RWPE1 (cell line): Measurements from ENCODE around the gene EXT2.
A peak's percentile ranks its signal among the peaks of the same experiment; 100 is the strongest.

Experiments
- CTCF ChIA-PET: fragments of 350-600 bp; sonication (Branson Sonifier 250); formaldehyde crosslinking; extraction: SDS; loops from one replicate; lab custom pipeline; 2021; lab: Yijun Ruan, JAX
- POLR2A ChIA-PET: fragments of 400-600 bp; formaldehyde crosslinking; extraction: SDS; loops from one replicate; lab custom pipeline; 2020; ENCODE audit warnings: antibody characterized with exemption; ENCODE audit not compliant: low non-redundant PET; lab: Yijun Ruan, JAX
- DNase-seq: peaks from one replicate; pipeline ENCODE4 v3.0.0; 2012; ENCODE audit warnings: low spot score
- H3K27ac ChIP-seq: fragments of 450-650 bp; 2 replicates; pipeline ENCODE4 v1.5.1; 2017
- CTCF ChIP-seq: fragments of 450-650 bp; conservative IDR thresholded peaks from 2 replicates; pipeline ENCODE4 v1.5.1; 2017; ENCODE audit warnings: low read depth, mild to moderate bottlenecking

The EXT2 gene

GRCh38 chr11:44235765-44236201, 140.3 kb downstream of the EXT2 start:
- no peak for TF ChIP-seq CTCF
- CTCF ChIA-PET, result no interaction called here
- no peak for DNase-seq
- no peak overlapping the region for H3K27ac ChIP-seq
- POLR2A ChIA-PET, result no interaction called here

GRCh38 chr11:44236296-44236695, 140.8 kb downstream of the EXT2 start:
- DNase-seq, result no peak
- POLR2A ChIA-PET, result no interaction called here
- TF ChIP-seq CTCF, result no peak
- H3K27ac ChIP-seq, result no peak overlapping the region
- CTCF ChIA-PET, result interaction anchor here (0.6 kb wide), 1 partner anchor 36 kb away, joined by 4 read pairs; no protein-coding TSS in a partner anchor

GRCh38 chr11:44237156-44237555, 141.7 kb downstream of the EXT2 start:
- H3K27ac ChIP-seq, result no peak overlapping the region
- POLR2A ChIA-PET, result no interaction called here
- no peak for TF ChIP-seq CTCF
- CTCF ChIA-PET, result no interaction called here
- DNase-seq, result no peak

GRCh38 chr11:44241851-44242250, 146.4 kb downstream of the EXT2 start:
- H3K27ac ChIP-seq, result no peak overlapping the region
- no peak for DNase-seq
- no peak for TF ChIP-seq CTCF
- POLR2A ChIA-PET, result no interaction called here
- CTCF ChIA-PET, result no interaction called here

- CTCF ChIA-PET, result interaction anchor here (0.6 kb wide), 1 partner anchor 82 kb away, joined by 4 read pairs; no protein-coding TSS in a partner anchor
- POLR2A ChIA-PET, result interaction anchor here (0.5 kb wide), 1 partner anchor 313 kb away, joined by 9 read pairs; no protein-coding TSS in a partner anchor
- H3K27ac ChIP-seq, result no peak overlapping the region
- TF ChIP-seq CTCF, result no peak
- DNase-seq, result no peak
Measured at GRCh38 chr11:44243086-44243485, 147.6 kb downstream of the EXT2 start.

GRCh38 chr11:44243595-44244343, 148.3 kb downstream of the EXT2 start:
- ChIA-PET CTCF (no interaction called here), POLR2A (interaction anchor here (0.5 kb wide), 1 partner anchor 312 kb away, joined by 9 read pairs; no protein-coding TSS in a partner anchor)
- peak; percentile 26 for DNase-seq
- no peak for TF ChIP-seq CTCF
- no peak overlapping the region for H3K27ac ChIP-seq
